Measurements from ENCODE around the gene TBC1D22A.

TBC1D22A gene

GRCh38 chr22:46796566-46797195 is 34.2 kb downstream of the TBC1D22A start:
- DNase-seq, result no peak

- DNase-seq, result no peak
Observed at GRCh38 chr22:46797355-46797754, 34.9 kb downstream of the TBC1D22A start.

GRCh38 chr22:46798041-46798365 is 35.6 kb downstream of the TBC1D22A start:
- DNase-seq, result no peak

GRCh38 chr22:46798366-46799350 is 36.2 kb downstream of the TBC1D22A start:
- DNase-seq, result no peak

GRCh38 chr22:46799626-46800025 is 37.2 kb downstream of the TBC1D22A start:
- DNase-seq, result no peak

- no peak for DNase-seq
Observed at GRCh38 chr22:46800102-46800857, 37.8 kb downstream of the TBC1D22A start.

- DNase-seq, result no peak
Observed at GRCh38 chr22:46801331-46801811, 38.9 kb downstream of the TBC1D22A start.

GRCh38 chr22:46801826-46802607 is 39.6 kb downstream of the TBC1D22A start:
- DNase-seq, result no peak

GRCh38 chr22:46802608-46803027 is 40.2 kb downstream of the TBC1D22A start:
- no peak for DNase-seq

- DNase-seq, result no peak
Observed at GRCh38 chr22:46803031-46803880, 40.8 kb downstream of the TBC1D22A start.

GRCh38 chr22:46803936-46804335 is 41.5 kb downstream of the TBC1D22A start:
- DNase-seq, result no peak

- DNase-seq, result no peak
Observed at GRCh38 chr22:46806794-46807193, 44.3 kb downstream of the TBC1D22A start.

GRCh38 chr22:46807458-46807857 is 45.0 kb downstream of the TBC1D22A start:
- no peak for DNase-seq

GRCh38 chr22:46809153-46809885 is 46.9 kb downstream of the TBC1D22A start:
- no peak for DNase-seq

- DNase-seq, result no peak
Observed at GRCh38 chr22:46810856-46811786, 48.7 kb downstream of the TBC1D22A start.

GRCh38 chr22:46812034-46812605 is 49.7 kb downstream of the TBC1D22A start:
- no peak for DNase-seq

- no peak for DNase-seq
Observed at GRCh38 chr22:46812788-46813187, 50.3 kb downstream of the TBC1D22A start.

GRCh38 chr22:46813816-46814597 is 51.6 kb downstream of the TBC1D22A start:
- no peak for DNase-seq

All from DMS79 (cell line).